GM19468 (cell line): Measurements from ENCODE around the gene FLOT2.
"Not testable (repeated sequence)": the region's sequence is repeated elsewhere in the genome, so short reads cannot be mapped to it uniquely, and the experiment has no call there.

ENCODE experiments used
- ATAC-seq: cut with Tn5 transposase; IDR thresholded peaks from one replicate; pipeline ENCODE4 v1.9.1; 2021; ENCODE audit warnings: mild to moderate bottlenecking, moderate library complexity, moderate number of reproducible peaks; ENCODE audit not compliant: unreplicated experiment; ENCODE audit errors: extremely low read depth

FLOT2 gene, protein sequence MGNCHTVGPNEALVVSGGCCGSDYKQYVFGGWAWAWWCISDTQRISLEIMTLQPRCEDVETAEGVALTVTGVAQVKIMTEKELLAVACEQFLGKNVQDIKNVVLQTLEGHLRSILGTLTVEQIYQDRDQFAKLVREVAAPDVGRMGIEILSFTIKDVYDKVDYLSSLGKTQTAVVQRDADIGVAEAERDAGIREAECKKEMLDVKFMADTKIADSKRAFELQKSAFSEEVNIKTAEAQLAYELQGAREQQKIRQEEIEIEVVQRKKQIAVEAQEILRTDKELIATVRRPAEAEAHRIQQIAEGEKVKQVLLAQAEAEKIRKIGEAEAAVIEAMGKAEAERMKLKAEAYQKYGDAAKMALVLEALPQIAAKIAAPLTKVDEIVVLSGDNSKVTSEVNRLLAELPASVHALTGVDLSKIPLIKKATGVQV

DNA sequence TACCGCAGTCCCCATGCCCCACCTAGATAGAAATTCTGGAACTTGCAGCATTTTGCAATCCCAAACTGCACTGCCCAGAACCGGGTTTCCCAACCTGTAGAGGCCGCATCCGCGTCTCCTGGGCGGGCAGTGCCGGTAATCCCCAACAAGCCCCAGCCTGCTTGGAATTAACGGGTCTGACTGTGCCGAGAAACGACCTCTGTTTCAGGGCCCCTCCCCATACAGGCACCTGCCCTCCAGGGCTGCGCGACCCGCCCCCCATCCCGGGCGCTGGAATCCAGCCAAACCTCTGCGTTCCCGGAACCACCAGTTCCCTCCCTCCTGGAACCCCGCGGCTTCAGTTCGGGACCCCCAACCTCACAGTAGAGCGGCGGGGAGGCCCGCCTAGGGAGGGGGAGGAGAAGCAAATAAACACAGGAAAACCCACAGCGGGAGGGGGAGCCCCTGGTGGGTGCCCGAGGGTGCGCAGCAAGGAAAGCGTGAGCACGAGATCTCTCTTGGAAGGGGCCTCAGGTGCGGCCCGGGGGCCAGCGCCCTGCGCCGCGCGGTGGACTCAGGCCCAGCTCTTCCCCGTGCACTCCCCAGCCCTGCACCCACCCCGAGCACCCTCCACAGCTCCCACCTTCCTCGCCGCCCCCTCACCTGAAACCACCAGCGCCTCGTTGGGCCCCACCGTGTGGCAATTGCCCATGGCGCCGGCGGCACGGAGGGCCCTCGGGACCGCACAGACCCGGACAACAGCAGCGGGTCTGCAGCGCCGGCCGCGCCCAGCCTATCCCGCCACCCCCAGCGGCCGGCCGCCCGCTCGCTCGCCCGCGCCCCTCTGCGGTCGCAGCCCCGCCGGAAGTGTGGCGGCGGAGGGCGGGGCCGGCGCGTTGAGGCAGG, at the start of gene FLOT2:
Gene FLOT2, minus strand, starts transcription at position 850 of the 885 bp plus-strand sequence. Its CDS starts 159 bp downstream, at position 691.
- ATAC-seq, result no peak

DNA sequence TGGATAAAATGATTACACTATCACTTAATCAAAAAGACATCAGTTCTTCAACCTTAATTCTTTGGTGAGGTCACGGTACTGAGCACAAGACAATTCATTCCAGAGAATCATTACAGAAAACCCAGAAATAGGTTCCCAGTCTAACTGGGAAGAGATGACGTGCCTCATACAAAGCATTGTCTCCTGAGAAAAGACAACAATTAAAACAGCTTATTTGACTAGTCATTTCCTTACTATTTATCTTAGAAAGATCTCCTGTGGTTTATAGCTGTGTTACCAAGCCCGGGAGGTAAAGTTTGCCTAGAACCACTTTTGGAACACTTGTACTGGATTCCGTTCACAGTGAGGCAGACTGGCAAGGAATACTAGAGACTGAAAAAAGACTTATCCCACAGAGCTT, 48.7 kb upstream of the FLOT2 start:
- ATAC-seq, result no peak

- no peak for ATAC-seq
These were observed 47.6 kb upstream of the FLOT2 start for GRCh38 chr17:28944862-28945741.

- no peak for ATAC-seq
These were observed 46.8 kb upstream of the FLOT2 start for GRCh38 chr17:28944343-28944742.

- ATAC-seq, result no peak
These were observed 45.4 kb upstream of the FLOT2 start for GRCh38 chr17:28942925-28943324.

DNA sequence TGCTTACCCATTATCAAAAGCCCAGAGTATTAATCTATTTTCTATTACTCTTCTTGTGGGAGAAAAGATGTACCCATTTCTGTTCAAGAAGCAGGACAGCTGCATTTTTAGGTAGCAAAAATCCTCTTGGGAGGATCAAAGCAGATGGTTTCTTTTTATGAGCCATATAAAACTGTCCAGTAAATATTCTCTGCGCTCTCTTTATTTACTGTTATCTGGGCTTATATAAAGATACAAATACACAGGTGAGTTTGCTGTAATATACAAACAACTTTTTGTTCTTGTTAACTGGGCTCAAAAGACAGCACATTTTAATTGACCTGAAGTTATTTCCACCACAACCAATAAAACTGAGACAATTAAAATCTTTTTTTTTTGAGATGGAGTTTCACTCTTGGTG, 43.7 kb upstream of the FLOT2 start:
- ATAC-seq, result no peak

DNA sequence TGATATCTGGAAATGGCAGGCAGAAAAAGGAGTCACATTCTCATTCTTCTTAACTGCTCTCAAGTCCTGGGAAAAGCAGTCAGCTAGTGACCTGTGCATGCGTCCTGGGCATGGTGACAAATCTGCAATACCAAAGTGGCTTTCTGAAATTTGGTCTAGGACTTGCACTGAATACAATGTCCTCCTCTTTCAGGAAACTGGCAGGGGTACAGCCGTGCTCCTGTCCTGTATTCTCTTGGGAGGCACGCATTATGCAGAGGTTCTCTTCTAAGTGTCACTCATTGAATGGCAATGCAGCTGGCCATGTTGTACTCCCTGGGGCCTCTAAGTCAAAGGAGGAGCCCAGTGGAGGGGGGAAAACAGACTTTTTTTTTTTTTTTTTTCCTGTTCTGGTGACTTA, 43.1 kb upstream of the FLOT2 start:
- no peak for ATAC-seq

DNA sequence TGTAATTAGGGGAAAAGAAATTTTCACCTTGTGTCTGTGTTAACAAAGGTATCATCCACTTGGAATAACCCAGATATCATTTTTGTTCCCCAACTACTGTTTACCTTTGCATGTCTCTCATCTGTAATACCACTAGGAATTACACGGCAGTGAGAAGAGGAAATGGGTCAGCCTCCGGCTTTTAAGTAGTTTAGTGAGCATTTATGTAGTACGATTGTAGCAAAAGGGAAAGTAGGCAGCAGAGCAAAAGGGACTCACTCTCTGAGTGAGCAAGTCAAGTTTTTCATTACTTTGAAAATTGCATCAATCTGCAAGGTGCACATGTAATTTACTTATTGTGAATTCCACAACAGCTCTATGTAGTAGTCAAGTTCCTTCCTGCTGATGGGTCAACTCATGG, 42.6 kb upstream of the FLOT2 start:
- no peak for ATAC-seq

- no peak for ATAC-seq
These were observed 41.0 kb upstream of the FLOT2 start for GRCh38 chr17:28938552-28938951.

GRCh38 chr17:28937044-28937729, 39.7 kb upstream of the FLOT2 start:
- ATAC-seq, result no peak

GRCh38 chr17:28935744-28936460, 38.4 kb upstream of the FLOT2 start:
- no peak for ATAC-seq

GRCh38 chr17:28934508-28934907, 37.0 kb upstream of the FLOT2 start:
- not testable (repeated sequence) for ATAC-seq

DNA sequence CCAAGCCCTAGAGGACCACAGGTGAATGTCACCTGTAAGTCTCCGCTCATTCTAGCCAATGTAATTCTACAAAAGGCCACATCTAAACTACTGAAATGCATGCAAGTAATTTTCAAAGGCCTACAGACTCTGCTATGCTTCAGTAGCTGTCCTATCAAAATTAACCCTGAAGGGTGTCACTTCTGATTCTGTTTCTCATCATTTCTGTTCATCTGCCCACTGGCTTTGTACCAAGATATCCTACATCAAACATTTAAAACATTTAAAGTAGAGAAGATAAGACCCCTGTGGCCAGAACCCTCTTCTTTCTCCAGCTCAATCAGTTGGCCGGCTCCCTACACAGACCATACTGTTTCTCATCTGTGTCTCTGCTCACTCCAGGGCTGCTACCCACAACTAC, 32.3 kb upstream of the FLOT2 start:
- no peak for ATAC-seq

DNA sequence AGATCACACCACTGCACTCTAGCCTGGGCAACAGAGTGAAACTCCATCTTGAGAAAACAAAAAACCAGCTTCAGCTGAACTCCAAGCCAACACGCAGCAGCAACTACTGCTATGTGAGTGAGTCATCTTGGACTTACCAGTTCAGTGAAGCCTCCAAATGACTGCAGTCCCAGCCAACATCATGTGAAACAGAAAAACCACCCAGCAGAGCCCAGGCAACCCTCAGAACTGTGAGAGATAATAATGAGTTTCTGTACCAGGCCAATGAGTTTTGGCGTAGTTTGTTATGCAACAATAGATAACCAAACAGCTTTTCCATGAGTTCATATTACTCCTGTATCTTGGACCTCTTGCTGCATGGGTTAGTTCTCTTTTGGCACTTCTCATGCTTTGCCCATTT, 30.5 kb upstream of the FLOT2 start:
- ATAC-seq, result no peak

DNA sequence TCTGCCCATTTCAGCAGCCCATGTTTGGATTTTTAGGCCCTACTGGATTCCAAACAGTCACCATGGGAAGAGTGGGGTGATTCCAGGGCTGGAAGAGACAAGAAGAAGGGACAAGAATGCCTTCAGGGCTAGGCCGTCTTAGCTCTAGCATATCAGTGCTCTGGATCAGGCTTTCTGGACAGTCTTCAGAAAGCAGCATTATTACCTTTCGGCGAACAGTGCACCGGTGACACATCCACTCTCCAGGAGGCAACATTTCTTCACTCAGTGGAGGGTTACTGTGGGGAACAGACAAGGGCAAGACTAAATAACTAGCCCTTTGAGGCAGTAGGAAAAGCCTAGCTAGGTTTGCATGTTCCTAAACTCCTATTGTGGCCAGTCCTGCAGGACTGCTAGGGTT, 29.3 kb upstream of the FLOT2 start:
- ATAC-seq, result no peak

GRCh38 chr17:28926366-28926765, 28.8 kb upstream of the FLOT2 start:
- no peak for ATAC-seq

- no peak for ATAC-seq
These were observed 28.4 kb upstream of the FLOT2 start for GRCh38 chr17:28925912-28926365.

DNA sequence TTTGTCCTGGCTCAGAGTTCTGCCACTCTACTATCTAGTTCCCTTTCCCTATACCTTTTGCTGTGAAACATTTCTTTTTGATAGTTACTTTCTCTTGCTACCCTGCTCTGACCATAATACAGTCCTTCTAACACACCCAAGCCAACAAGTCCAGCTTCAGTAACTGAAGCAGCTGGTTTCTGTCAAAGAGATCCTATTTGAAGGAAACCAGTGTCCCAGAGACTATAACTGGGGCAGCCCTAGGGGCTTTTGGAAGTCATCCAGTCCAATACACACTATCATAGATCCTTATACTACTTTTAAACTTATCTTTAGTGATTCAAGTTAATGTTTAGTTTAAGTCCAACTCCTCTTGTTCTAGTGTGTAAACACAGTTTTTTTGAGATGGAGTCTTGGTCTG, 22.7 kb upstream of the FLOT2 start:
- ATAC-seq, result no peak

GRCh38 chr17:28918295-28918694, 20.8 kb upstream of the FLOT2 start:
- ATAC-seq, result no peak
